ENCODE measurements around the gene GDPGP1.
"Not testable (repeated sequence)": the region's sequence is repeated elsewhere in the genome, so short reads cannot be mapped to it uniquely, and the experiment has no call there.

GDPGP1 gene

GRCh38 chr15:90227336-90227735 is 6.7 kb upstream of the GDPGP1 start:
- DNase-seq = no peak

- DNase-seq = no peak
Measured at GRCh38 chr15:90227816-90228772, 5.9 kb upstream of the GDPGP1 start.

- DNase-seq = no peak
Measured at GRCh38 chr15:90228960-90229359, 5.0 kb upstream of the GDPGP1 start.

GRCh38 chr15:90230071-90230494 is 3.9 kb upstream of the GDPGP1 start:
- no peak for DNase-seq

- DNase-seq = no peak
Measured at GRCh38 chr15:90230610-90231009, 3.4 kb upstream of the GDPGP1 start.

- no peak for DNase-seq
Measured at GRCh38 chr15:90231028-90232017, 2.7 kb upstream of the GDPGP1 start.

- DNase-seq = no peak
Measured at GRCh38 chr15:90232196-90232595, 1.8 kb upstream of the GDPGP1 start.

- DNase-seq = no peak
Measured at GRCh38 chr15:90232941-90233386, 1.0 kb upstream of the GDPGP1 start.

- peak; percentile 55 for DNase-seq
Measured at GRCh38 chr15:90233387-90234095, 468 bp upstream of the GDPGP1 start, which contains the start of gene CIB1. Gene CIB1 (minus strand): TSS chr15:90233941. CDS start chr15:90233885, 56 bp downstream.

GRCh38 chr15:90239371-90239770 is 5.4 kb downstream of the GDPGP1 start:
- DNase-seq = no peak

GRCh38 chr15:90240856-90241255 is 6.8 kb downstream of the GDPGP1 start:
- DNase-seq = no peak

- DNase-seq = no peak
Measured at GRCh38 chr15:90241343-90242192, 7.6 kb downstream of the GDPGP1 start.

GRCh38 chr15:90243943-90244639 is 10.1 kb downstream of the GDPGP1 start:
- no peak for DNase-seq

GRCh38 chr15:90248789-90249202 is 14.8 kb downstream of the GDPGP1 start:
- DNase-seq = no peak

- DNase-seq = peak; percentile 45
Measured at GRCh38 chr15:90249203-90249863, 15.3 kb downstream of the GDPGP1 start, which contains the start of gene TTLL13. Gene TTLL13 (plus strand): TSS chr15:90249556. CDS start chr15:90250631, 1,075 bp downstream.

- no peak for DNase-seq
Measured at GRCh38 chr15:90257776-90258175, 23.8 kb downstream of the GDPGP1 start.

GRCh38 chr15:90259524-90259923 is 25.5 kb downstream of the GDPGP1 start:
- no peak for DNase-seq

- DNase-seq = not testable (repeated sequence)
Measured at GRCh38 chr15:90260731-90261130, 26.7 kb downstream of the GDPGP1 start.

GRCh38 chr15:90261811-90262210 is 27.8 kb downstream of the GDPGP1 start:
- DNase-seq = no peak

- DNase-seq = no peak
Measured at GRCh38 chr15:90262426-90262825, 28.4 kb downstream of the GDPGP1 start.
